Kidney (tissue), 14 donors: ENCODE results near the gene PLEKHO2. TPM values are rescaled to one million over a fixed set of nuclear protein-coding genes. Genes with fewer than 3 reads are reported as not detected.

ENCODE experiments used
- DNase-seq, 5 donors: peaks; one replicate each; pipeline ENCODE4 v3.0.0-alpha.2; 2013 to 2020
- FAIRE-seq: peaks from 2 replicates; lab custom pipeline; 2012; peaks lifted over from hg19 to GRCh38; lab: Jason Lieb, UNC
- H3K27ac ChIP-seq, 2 donors: one replicate each; pipeline ENCODE4 v1.7.0; 2013; ENCODE audit warnings: low read depth in 2 of 2, low read length in 2 of 2, inconsistent platforms in 1 of 2
- H3K27me3 ChIP-seq: one replicate; pipeline ENCODE4 v1.7.1; 2013; ENCODE audit warnings: low read length, inconsistent platforms; ENCODE audit not compliant: control insufficient read depth, insufficient read depth
- H3K36me3 ChIP-seq, 3 donors: one replicate each; pipeline versions ENCODE4 v1.7.0 to v1.7.1; 2013; ENCODE audit warnings: low read length in 3 of 3, control low read depth in 1 of 3, inconsistent platforms in 1 of 3; ENCODE audit not compliant: insufficient read depth in 3 of 3, control insufficient read depth in 2 of 3
- H3K4me1 ChIP-seq, 3 donors: one replicate each; pipeline versions ENCODE4 v1.7.0 to v1.7.1; 2013; ENCODE audit warnings: low read length in 3 of 3, inconsistent platforms in 1 of 3, low read depth in 1 of 3; ENCODE audit not compliant: control insufficient read depth in 2 of 3, insufficient read depth in 2 of 3
- H3K4me3 ChIP-seq, 3 donors: one replicate each; pipeline versions ENCODE4 v1.7.0 to v1.8.1; 2013; ENCODE audit warnings: low read length in 3 of 3, control low read depth in 1 of 3, inconsistent platforms in 1 of 3
- H3K9ac ChIP-seq, 3 donors: one replicate each; pipeline versions ENCODE4 v1.7.0 to v1.7.1; 2013; ENCODE audit warnings: low read length in 3 of 3, control low read depth in 1 of 3, inconsistent platforms in 1 of 3
- H3K9me3 ChIP-seq, 3 donors: one replicate each; pipeline versions ENCODE4 v1.7.0 to v1.7.1; 2013; ENCODE audit warnings: low read length in 3 of 3, control low read depth in 1 of 3, inconsistent platforms in 1 of 3; ENCODE audit not compliant: control insufficient read depth in 2 of 3, insufficient read depth in 1 of 3
- intact Hi-C: fragments of 100-400 bp; cut with DNase I; formaldehyde crosslinking; loops from one replicate; pipeline ENCODE4 v1.11.1; 2022
- polyA plus RNA-seq: library from polyadenylated mRNA; stranded (reverse); fragments of 350-450 nt; fragmentation: Illumina TruSeq; extraction: RNeasy Lipid Tissue Mini Kit (QIAGEN cat#74804); gene quantifications from one replicate; pipeline ENCODE4 v1.2.3, GENCODE V29; 2014; ENCODE audit warnings: low read depth, low replicate concordance; ENCODE audit not compliant: insufficient read depth
- total RNA-seq: library from RNA; stranded (reverse); fragmentation: NEBNext Ultra II Directional; extraction: Animal tissue kit (Norgen Biotek cat#: 25700); gene quantifications from one replicate; pipeline ENCODE4 v1.2.1, GENCODE V29; 2021
- TF ChIP-seq, protein P1 (sequence below): IDR thresholded peaks from 3 replicates; pipeline ENCODE4 v1.5.1; 2012; ENCODE audit warnings: mild to moderate bottlenecking, moderate library complexity, borderline replicate concordance; ENCODE audit not compliant: insufficient read depth; ENCODE audit errors: extremely low read depth
- donor health status: control.
- donor health status: control.
- donor health status: control.
- donor health status: control.
- donor health status: control.
- donor health status: DM: yes; HTN: yes; CAD: no.
- donor health status: Normal renal cell carcinoma (clear cell type).

The PLEKHO2 gene
- total and polyA plus RNA-seq, 2 donors from 2014 or later = 12.0 to 48.6 TPM

DNA sequence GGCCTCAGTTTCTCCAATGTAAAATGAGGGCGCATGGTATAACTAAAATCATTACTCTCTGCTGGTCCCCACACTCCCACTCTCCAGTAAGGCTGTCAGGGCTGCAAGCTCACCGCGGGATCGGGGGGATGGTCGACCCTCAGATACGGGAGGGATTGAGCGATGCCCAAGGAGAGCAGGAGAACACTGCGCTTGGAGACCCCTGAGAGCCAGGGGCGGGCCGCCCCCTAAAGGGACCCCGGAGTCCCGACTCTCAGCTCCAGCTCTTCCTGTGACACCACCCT lies 713 bp upstream of the PLEKHO2 start:
- Histone ChIP-seq H3K27me3 (no peaks in the 10 kb centered on the region), H3K27ac (peak overlapping the region; percentile 88 to 95), H3K9ac (peak overlapping the region; percentile 21 to 87 (median 80)), H3K4me1 (peaks cover 0 to 30% (median 22%) of the 10 kb centered on the region in 3 donors), H3K4me3 (peak overlapping the region; percentile 66 to 89 (median 81)), H3K9me3 (no peaks in the 10 kb centered on the region), H3K36me3 (no peaks in the 10 kb centered on the region)
- FAIRE-seq (no peak), DNase-seq (no peak)
- TF ChIP-seq, protein P1, sequence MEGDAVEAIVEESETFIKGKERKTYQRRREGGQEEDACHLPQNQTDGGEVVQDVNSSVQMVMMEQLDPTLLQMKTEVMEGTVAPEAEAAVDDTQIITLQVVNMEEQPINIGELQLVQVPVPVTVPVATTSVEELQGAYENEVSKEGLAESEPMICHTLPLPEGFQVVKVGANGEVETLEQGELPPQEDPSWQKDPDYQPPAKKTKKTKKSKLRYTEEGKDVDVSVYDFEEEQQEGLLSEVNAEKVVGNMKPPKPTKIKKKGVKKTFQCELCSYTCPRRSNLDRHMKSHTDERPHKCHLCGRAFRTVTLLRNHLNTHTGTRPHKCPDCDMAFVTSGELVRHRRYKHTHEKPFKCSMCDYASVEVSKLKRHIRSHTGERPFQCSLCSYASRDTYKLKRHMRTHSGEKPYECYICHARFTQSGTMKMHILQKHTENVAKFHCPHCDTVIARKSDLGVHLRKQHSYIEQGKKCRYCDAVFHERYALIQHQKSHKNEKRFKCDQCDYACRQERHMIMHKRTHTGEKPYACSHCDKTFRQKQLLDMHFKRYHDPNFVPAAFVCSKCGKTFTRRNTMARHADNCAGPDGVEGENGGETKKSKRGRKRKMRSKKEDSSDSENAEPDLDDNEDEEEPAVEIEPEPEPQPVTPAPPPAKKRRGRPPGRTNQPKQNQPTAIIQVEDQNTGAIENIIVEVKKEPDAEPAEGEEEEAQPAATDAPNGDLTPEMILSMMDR = no peak
- intact Hi-C loops = loop anchor here (10.0 kb wide), 1 partner anchor 64 kb away; no protein-coding TSS in a partner anchor

DNA sequence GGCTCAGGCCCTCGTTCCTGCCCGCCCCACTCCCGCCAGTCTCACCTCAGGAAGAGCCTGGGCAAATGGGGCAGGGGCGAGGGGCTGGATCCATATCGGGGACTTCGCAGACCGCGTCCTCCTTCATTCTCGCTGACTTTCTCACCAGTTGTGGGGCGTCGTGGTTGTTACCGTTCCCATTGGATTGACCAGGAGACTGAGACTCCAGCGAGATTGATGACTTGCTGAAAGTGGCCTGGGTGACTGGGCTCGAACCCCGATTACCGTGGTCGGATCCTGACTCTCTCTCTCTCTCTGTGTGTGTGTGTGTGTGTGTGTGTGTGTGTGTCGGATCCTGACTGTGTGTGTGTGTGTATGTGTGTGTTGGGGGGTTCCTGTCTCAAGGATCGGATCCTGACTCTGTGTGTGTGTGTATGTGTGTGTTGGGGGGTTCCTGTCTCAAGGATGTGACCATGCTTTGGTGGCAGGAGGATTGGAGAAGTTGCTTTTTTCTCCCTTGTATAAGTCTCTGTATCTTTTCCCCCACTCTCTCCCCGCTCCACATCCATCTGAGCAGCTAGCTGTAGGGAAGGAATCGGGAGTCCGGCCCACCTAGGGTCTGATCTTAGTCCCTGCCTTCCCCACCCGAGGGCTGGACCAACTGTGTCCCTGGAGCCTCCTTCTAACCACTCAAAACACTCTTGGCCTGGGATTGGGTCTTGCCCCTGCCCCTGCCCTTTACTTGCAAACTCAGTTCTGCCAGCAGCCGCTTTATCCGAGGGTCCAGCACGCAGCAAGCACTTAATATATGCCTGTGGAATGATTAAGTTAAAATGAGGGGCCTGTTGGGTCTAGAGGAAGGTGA lies 603 bp downstream of the PLEKHO2 start:
- Histone ChIP-seq H3K27ac (peak overlapping the region; percentile 72 to 92), H3K4me3 (peak overlapping the region; percentile 79 to 94 (median 83)), H3K9ac (peak overlapping the region; percentile 63 to 95 (median 71)), H3K9me3 (no peaks in the 10 kb centered on the region), H3K27me3 (no peaks in the 10 kb centered on the region), H3K4me1 (peaks cover 0 to 32% (median 23%) of the 10 kb centered on the region in 3 donors), H3K36me3 (no peaks in the 10 kb centered on the region)
- TF ChIP-seq, protein P1 = no peak
- FAIRE-seq (no peak), DNase-seq (peak in 2 of 5 donors; percentile 46 to 54)
- intact Hi-C loops = loop anchor here (10.0 kb wide), 1 partner anchor 62 kb away; no protein-coding TSS in a partner anchor

DNA sequence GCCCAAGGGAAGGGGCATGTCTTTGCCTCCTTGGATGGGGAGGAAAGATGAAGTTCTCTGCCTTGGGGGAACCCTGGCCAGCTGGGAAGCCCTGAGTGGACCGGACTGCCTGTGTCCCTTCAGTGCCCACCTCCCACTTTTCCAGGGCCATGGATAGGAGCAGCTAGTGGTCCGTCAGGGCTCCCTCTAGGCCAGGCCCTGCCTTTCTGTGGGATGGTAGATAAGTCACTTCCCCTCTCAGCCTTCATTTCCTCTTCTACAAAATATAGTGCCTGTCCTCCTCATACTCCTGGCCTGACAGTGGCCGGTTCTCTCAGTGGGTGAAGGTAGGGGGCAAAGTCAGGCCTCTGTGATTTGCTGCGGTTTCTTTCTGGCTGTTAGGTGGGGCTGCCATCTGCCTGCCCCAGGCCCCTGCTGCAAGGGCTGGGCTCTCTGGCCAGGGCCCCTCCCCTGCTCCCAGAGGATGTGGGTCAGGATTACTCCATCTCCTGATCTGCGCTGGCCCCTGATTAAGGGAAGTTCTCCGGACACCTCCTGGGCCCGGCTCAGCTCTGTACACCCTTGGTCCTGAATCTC lies 1.4 kb downstream of the PLEKHO2 start:
- DNase-seq = peak in 1 of 5 donors; percentile 54
- peaks cover 0 to 2% (median 0%) of the 10 kb centered on the region in 3 donors for H3K36me3 ChIP-seq
- H3K9ac ChIP-seq = peak overlapping the region in 2 of 3 donors; percentile 0 to 95
- H3K4me3 ChIP-seq = peak overlapping the region; percentile 79 to 94 (median 83)
- no peaks in the 10 kb centered on the region for H3K9me3 ChIP-seq
- no peaks in the 10 kb centered on the region for H3K27me3 ChIP-seq
- H3K27ac ChIP-seq = peak overlapping the region; percentile 72 to 92
- TF ChIP-seq, protein P1 = no peak
- H3K4me1 ChIP-seq = peaks cover 0 to 35% (median 23%) of the 10 kb centered on the region in 3 donors
- no peak for FAIRE-seq
- intact Hi-C loops = loop anchor here (10.0 kb wide), 1 partner anchor 62 kb away; no protein-coding TSS in a partner anchor
